ENCODE results near the gene PPM1A.

The PPM1A gene

DNA sequence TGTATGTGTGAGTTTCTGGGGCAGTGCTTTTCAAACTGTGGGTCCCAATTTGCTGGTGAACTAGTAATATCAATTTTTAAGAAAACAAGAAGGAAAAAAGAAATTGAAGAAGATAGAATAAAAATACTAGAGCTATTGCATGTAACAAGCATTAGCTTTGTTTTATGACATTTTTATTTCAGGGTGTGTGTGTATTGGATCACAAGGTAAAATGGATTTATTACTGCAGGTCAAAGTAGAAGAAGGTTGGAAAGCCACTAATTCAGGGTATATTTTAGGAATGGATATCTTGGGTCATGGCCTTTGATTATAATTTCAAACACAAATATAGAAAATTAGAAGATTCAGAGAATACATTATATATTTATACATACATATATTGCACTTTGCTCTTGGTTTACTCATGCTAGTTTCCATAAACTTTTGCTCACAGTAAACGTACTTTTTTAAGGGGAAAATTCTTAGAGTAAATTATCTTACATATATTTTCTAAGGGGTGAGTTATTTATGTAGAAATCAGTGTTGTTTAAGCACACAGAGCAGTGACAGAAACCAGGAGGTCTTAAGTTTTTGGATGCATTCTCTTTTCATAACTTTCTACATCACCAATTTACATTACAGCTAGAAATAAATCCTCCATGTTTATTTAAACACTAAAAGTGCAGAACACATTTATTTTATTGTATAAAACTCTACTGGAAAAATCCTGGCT lies 34.5 kb upstream of the PPM1A start:
- Histone ChIP-seq H3K36me3 (ENCODE audit: control insufficient read depth, insufficient read depth, low read length) (no peaks in the 10 kb centered on the region), H3K4me3 (replicated peaks; ENCODE audit: low read depth, low read length) (no peak overlapping the region), H3K27me3 (replicated peaks; ENCODE audit: control insufficient read depth, insufficient read depth, low read length) (no peaks in the 10 kb centered on the region)
- TF ChIP-seq, protein P1, sequence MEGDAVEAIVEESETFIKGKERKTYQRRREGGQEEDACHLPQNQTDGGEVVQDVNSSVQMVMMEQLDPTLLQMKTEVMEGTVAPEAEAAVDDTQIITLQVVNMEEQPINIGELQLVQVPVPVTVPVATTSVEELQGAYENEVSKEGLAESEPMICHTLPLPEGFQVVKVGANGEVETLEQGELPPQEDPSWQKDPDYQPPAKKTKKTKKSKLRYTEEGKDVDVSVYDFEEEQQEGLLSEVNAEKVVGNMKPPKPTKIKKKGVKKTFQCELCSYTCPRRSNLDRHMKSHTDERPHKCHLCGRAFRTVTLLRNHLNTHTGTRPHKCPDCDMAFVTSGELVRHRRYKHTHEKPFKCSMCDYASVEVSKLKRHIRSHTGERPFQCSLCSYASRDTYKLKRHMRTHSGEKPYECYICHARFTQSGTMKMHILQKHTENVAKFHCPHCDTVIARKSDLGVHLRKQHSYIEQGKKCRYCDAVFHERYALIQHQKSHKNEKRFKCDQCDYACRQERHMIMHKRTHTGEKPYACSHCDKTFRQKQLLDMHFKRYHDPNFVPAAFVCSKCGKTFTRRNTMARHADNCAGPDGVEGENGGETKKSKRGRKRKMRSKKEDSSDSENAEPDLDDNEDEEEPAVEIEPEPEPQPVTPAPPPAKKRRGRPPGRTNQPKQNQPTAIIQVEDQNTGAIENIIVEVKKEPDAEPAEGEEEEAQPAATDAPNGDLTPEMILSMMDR (IDR thresholded peaks at IDR 0.05; ENCODE audit: insufficient read depth, low read length, poor library complexity, severe bottlenecking) = no peak
- no peak for DNase-seq (ENCODE audit: extremely low read depth, insufficient read length)

GRCh38 chr14:60215127-60215444 lies 33.9 kb upstream of the PPM1A start:
- DNase-seq (ENCODE audit: extremely low read depth, insufficient read length) = no peak
- TF ChIP-seq, protein P1 (IDR thresholded peaks at IDR 0.05; ENCODE audit: insufficient read depth, low read length, poor library complexity, severe bottlenecking) = no peak
- H3K27me3 ChIP-seq (replicated peaks; ENCODE audit: control insufficient read depth, insufficient read depth, low read length) = no peaks in the 10 kb centered on the region
- H3K4me3 ChIP-seq (replicated peaks; ENCODE audit: low read depth, low read length) = no peak overlapping the region
- H3K36me3 ChIP-seq (ENCODE audit: control insufficient read depth, insufficient read depth, low read length) = no peaks in the 10 kb centered on the region

- Histone ChIP-seq H3K27me3 (replicated peaks; ENCODE audit: control insufficient read depth, insufficient read depth, low read length) (no peaks in the 10 kb centered on the region), H3K36me3 (ENCODE audit: control insufficient read depth, insufficient read depth, low read length) (no peaks in the 10 kb centered on the region), H3K4me3 (replicated peaks; ENCODE audit: low read depth, low read length) (no peak overlapping the region)
- no peak for DNase-seq (ENCODE audit: extremely low read depth, insufficient read length)
- TF ChIP-seq, protein P1 (IDR thresholded peaks at IDR 0.05; ENCODE audit: insufficient read depth, low read length, poor library complexity, severe bottlenecking) = no peak
Observed at GRCh38 chr14:60215520-60216420, 33.3 kb upstream of the PPM1A start.

DNA sequence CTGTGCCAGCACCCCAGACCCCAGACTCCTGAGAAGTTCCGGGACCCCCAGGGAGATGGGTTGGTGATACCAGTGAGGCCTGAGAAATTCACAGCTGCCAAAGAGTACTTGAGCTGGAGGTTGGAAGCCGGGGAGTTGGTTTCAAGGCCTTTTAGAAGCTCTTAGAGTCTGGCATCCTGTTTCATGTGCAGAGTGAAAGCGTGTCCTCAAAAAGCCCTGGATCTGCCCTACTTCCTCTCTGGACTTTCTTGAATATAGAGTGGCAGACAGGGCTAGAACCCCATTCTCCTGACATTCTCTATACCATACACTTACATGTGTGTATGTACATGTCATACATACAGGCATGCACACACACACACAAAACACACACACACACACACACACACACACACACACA lies 31.3 kb upstream of the PPM1A start:
- Histone ChIP-seq H3K27me3 (replicated peaks; ENCODE audit: control insufficient read depth, insufficient read depth, low read length) (no peaks in the 10 kb centered on the region), H3K36me3 (ENCODE audit: control insufficient read depth, insufficient read depth, low read length) (no peaks in the 10 kb centered on the region), H3K4me3 (replicated peaks; ENCODE audit: low read depth, low read length) (no peak overlapping the region)
- TF ChIP-seq, protein P1 (IDR thresholded peaks at IDR 0.05; ENCODE audit: insufficient read depth, low read length, poor library complexity, severe bottlenecking) = no peak
- DNase-seq (ENCODE audit: extremely low read depth, insufficient read length) = no peak

DNA sequence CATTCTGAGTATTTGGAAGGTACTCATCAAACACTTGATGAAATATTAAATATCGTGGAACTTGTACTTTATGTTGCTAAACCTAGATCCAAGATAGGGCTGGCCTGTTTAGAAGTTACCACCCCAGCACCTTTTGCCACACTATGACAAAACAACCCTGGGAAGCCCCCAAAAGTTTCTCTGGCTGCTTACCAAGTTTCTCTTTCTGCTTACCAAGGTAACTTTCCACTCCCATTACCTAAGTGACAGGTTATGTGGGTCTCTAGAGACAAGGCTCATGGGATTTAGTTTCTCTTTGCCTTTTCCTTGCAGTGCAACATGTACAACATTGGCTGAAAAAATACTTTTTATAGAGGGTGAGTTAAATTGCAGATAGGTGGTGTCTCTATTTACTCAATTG lies 28.9 kb upstream of the PPM1A start:
- Histone ChIP-seq H3K27me3 (replicated peaks; ENCODE audit: control insufficient read depth, insufficient read depth, low read length) (no peaks in the 10 kb centered on the region), H3K4me3 (replicated peaks; ENCODE audit: low read depth, low read length) (no peak overlapping the region), H3K36me3 (ENCODE audit: control insufficient read depth, insufficient read depth, low read length) (no peaks in the 10 kb centered on the region)
- DNase-seq (ENCODE audit: extremely low read depth, insufficient read length) = no peak
- TF ChIP-seq, protein P1 (IDR thresholded peaks at IDR 0.05; ENCODE audit: insufficient read depth, low read length, poor library complexity, severe bottlenecking) = no peak

All from GM06990 (cell line).